Measurements from ENCODE around the gene CDKN1C. TPM values are rescaled to one million over a fixed set of nuclear protein-coding genes. Genes with fewer than 3 reads are reported as not detected.

CDKN1C gene
- total RNA-seq, 2 donors from 2014 or later, result 0.58 to 34.8 TPM

- Mint-ChIP-seq H3K9me3 (no peaks in the 10 kb centered on the region), H3K4me1 (no peaks in the 10 kb centered on the region), H3K27me3 (no peaks in the 10 kb centered on the region), H3K36me3 (ENCODE audit: low read depth) (no peaks in the 10 kb centered on the region), H3K27ac (no peak overlapping the region), H3K4me3 (no peak overlapping the region)
- ATAC-seq (replicated peaks), result no peak
These were observed 5.1 kb upstream of the CDKN1C start for GRCh38 chr11:2890466-2891294.

- Mint-ChIP-seq H3K27me3 (no peaks in the 10 kb centered on the region), H3K36me3 (ENCODE audit: low read depth) (no peaks in the 10 kb centered on the region), H3K27ac (no peak overlapping the region), H3K4me3 (no peak overlapping the region), H3K4me1 (no peaks in the 10 kb centered on the region), H3K9me3 (no peaks in the 10 kb centered on the region)
- ATAC-seq (replicated peaks), result no peak
These were observed 4.0 kb upstream of the CDKN1C start for GRCh38 chr11:2889362-2890273.

- no peaks in the 10 kb centered on the region for H3K9me3 Mint-ChIP-seq
- peaks cover under 1% of the 10 kb centered on the region for H3K36me3 Mint-ChIP-seq (ENCODE audit: low read depth)
- no peaks in the 10 kb centered on the region for H3K4me1 Mint-ChIP-seq
- ATAC-seq (replicated peaks), result peak; percentile 48
- no peak overlapping the region for H3K4me3 Mint-ChIP-seq
- H3K27me3 Mint-ChIP-seq, result no peaks in the 10 kb centered on the region
- no peak overlapping the region for H3K27ac Mint-ChIP-seq
These were observed 2.8 kb upstream of the CDKN1C start for GRCh38 chr11:2888266-2888968.

- Mint-ChIP-seq H3K36me3 (ENCODE audit: low read depth) (peaks cover 7% of the 10 kb centered on the region), H3K27ac (no peak overlapping the region), H3K4me3 (peak overlapping the region; percentile 48), H3K4me1 (no peaks in the 10 kb centered on the region), H3K9me3 (no peaks in the 10 kb centered on the region), H3K27me3 (peaks cover 6% of the 10 kb centered on the region)
- no peak for ATAC-seq (replicated peaks)
These were observed 2.1 kb upstream of the CDKN1C start for GRCh38 chr11:2887515-2888195.

GRCh38 chr11:2886936-2887335, 1.4 kb upstream of the CDKN1C start:
- H3K4me1 Mint-ChIP-seq, result no peaks in the 10 kb centered on the region
- H3K4me3 Mint-ChIP-seq, result peak overlapping the region; percentile 48
- H3K36me3 Mint-ChIP-seq (ENCODE audit: low read depth), result peaks cover 7% of the 10 kb centered on the region

GRCh38 chr11:2886191-2886894, 768 bp upstream of the CDKN1C start:
- Mint-ChIP-seq H3K4me1 (no peaks in the 10 kb centered on the region), H3K4me3 (peak overlapping the region; percentile 48), H3K9me3 (no peaks in the 10 kb centered on the region), H3K27ac (no peak overlapping the region), H3K27me3 (peaks cover 6% of the 10 kb centered on the region), H3K36me3 (ENCODE audit: low read depth) (peaks cover 7% of the 10 kb centered on the region)
- ATAC-seq (replicated peaks), result no peak

More at GRCh38 chr11:2886936-2887335, 1.4 kb upstream of the CDKN1C start:
- ATAC-seq (replicated peaks), result no peak
- Mint-ChIP-seq H3K27ac (no peak overlapping the region), H3K27me3 (peaks cover 6% of the 10 kb centered on the region), H3K9me3 (no peaks in the 10 kb centered on the region)

GRCh38 chr11:2885017-2885677, 428 bp downstream of the CDKN1C start:
- peak; percentile 27 for ATAC-seq (replicated peaks)
- H3K36me3 Mint-ChIP-seq (ENCODE audit: low read depth), result peaks cover 7% of the 10 kb centered on the region
- H3K4me1 Mint-ChIP-seq, result no peaks in the 10 kb centered on the region
- no peak overlapping the region for H3K27ac Mint-ChIP-seq
- H3K4me3 Mint-ChIP-seq, result peak overlapping the region; percentile 81
- peaks cover 6% of the 10 kb centered on the region for H3K27me3 Mint-ChIP-seq
- no peaks in the 10 kb centered on the region for H3K9me3 Mint-ChIP-seq

GRCh38 chr11:2883979-2884815, 1.4 kb downstream of the CDKN1C start:
- no peak for ATAC-seq (replicated peaks)
- Mint-ChIP-seq H3K36me3 (ENCODE audit: low read depth) (peaks cover 7% of the 10 kb centered on the region), H3K27me3 (peaks cover 6% of the 10 kb centered on the region), H3K27ac (no peak overlapping the region), H3K9me3 (no peaks in the 10 kb centered on the region), H3K4me1 (no peaks in the 10 kb centered on the region), H3K4me3 (peak overlapping the region; percentile 57)

GRCh38 chr11:2883640-2883978, 2.0 kb downstream of the CDKN1C start:
- peak overlapping the region; percentile 57 for H3K4me3 Mint-ChIP-seq
- no peaks in the 10 kb centered on the region for H3K4me1 Mint-ChIP-seq
- no peak overlapping the region for H3K27ac Mint-ChIP-seq
- H3K27me3 Mint-ChIP-seq, result peaks cover 6% of the 10 kb centered on the region
- H3K36me3 Mint-ChIP-seq (ENCODE audit: low read depth), result peaks cover 7% of the 10 kb centered on the region
- no peak for ATAC-seq (replicated peaks)
- no peaks in the 10 kb centered on the region for H3K9me3 Mint-ChIP-seq

GRCh38 chr11:2882396-2883110, 3.0 kb downstream of the CDKN1C start:
- Mint-ChIP-seq H3K27me3 (peaks cover 7% of the 10 kb centered on the region), H3K9me3 (peaks cover under 1% of the 10 kb centered on the region), H3K27ac (no peak overlapping the region), H3K4me1 (no peaks in the 10 kb centered on the region), H3K4me3 (peak overlapping the region; percentile 57), H3K36me3 (ENCODE audit: low read depth) (peaks cover 7% of the 10 kb centered on the region)
- no peak for ATAC-seq (replicated peaks)

- no peak for ATAC-seq (replicated peaks)
- H3K4me1 Mint-ChIP-seq, result no peaks in the 10 kb centered on the region
- H3K27ac Mint-ChIP-seq, result no peak overlapping the region
- peaks cover 4% of the 10 kb centered on the region for H3K9me3 Mint-ChIP-seq
- no peak overlapping the region for H3K4me3 Mint-ChIP-seq
- H3K27me3 Mint-ChIP-seq, result peaks cover 9% of the 10 kb centered on the region
- H3K36me3 Mint-ChIP-seq (ENCODE audit: low read depth), result peaks cover 7% of the 10 kb centered on the region
These were observed 3.6 kb downstream of the CDKN1C start for GRCh38 chr11:2881981-2882375.

Data from activated T-helper 17 cell treated with anti-CD3 and anti-CD28 coated beads, Interleukin-2, amount 50 U/mL, for 72 hours (primary cell).